Liver (tissue), 3 donors: ENCODE data around the gene WFS1.

Experiments used
- CTCF ChIP-seq: fragments of 150-350 bp; IDR thresholded peaks from 2 replicates; pipeline ENCODE4 v1.5.1; 2017; ENCODE audit warnings: improper control_type of control experiment, low read depth, low read length; ENCODE audit not compliant: missing input control
- FOXA2 ChIP-seq: IDR thresholded peaks from 2 replicates; pipeline ENCODE4 v1.6.1; 2016; ENCODE audit warnings: antibody characterized with exemption
- JUND ChIP-seq, 2 donors: IDR thresholded peaks; 2 replicates each; pipeline ENCODE4 v1.6.1; 2016; ENCODE audit warnings: antibody characterized with exemption in 2 of 2
- RAD21 ChIP-seq, 2 donors: IDR thresholded peaks; 2 replicates each; pipeline ENCODE4 v1.6.1; 2016; ENCODE audit warnings: antibody characterized with exemption in 2 of 2, mild to moderate bottlenecking in 2 of 2
- SP1 ChIP-seq: IDR thresholded peaks from 2 replicates; pipeline ENCODE4 v1.6.1; 2018; ENCODE audit warnings: antibody characterized with exemption, mild to moderate bottlenecking
- TAF1 ChIP-seq: conservative IDR thresholded peaks from 2 replicates; pipeline ENCODE4 v1.6.1; 2016; ENCODE audit warnings: antibody characterized with exemption, mild to moderate bottlenecking
- YY1 ChIP-seq: IDR thresholded peaks from 2 replicates; pipeline ENCODE4 v1.6.1; 2016; ENCODE audit warnings: antibody characterized with exemption, mild to moderate bottlenecking
- TF ChIP-seq, protein P1 (sequence below): IDR thresholded peaks from 2 replicates; pipeline ENCODE4 v1.6.1; 2016; ENCODE audit warnings: antibody characterized with exemption, mild to moderate bottlenecking
- donor health status: healthy.
- donor health status: healthy.

- TF ChIP-seq CTCF (no peak), JUND (IDR thresholded peaks at IDR 0.05) (no peak), YY1 (no peak), FOXA2 (no peak), TAF1 (no peak), SP1 (no peak), RAD21 (IDR thresholded peaks at IDR 0.05) (no peak)
- TF ChIP-seq, protein P1, sequence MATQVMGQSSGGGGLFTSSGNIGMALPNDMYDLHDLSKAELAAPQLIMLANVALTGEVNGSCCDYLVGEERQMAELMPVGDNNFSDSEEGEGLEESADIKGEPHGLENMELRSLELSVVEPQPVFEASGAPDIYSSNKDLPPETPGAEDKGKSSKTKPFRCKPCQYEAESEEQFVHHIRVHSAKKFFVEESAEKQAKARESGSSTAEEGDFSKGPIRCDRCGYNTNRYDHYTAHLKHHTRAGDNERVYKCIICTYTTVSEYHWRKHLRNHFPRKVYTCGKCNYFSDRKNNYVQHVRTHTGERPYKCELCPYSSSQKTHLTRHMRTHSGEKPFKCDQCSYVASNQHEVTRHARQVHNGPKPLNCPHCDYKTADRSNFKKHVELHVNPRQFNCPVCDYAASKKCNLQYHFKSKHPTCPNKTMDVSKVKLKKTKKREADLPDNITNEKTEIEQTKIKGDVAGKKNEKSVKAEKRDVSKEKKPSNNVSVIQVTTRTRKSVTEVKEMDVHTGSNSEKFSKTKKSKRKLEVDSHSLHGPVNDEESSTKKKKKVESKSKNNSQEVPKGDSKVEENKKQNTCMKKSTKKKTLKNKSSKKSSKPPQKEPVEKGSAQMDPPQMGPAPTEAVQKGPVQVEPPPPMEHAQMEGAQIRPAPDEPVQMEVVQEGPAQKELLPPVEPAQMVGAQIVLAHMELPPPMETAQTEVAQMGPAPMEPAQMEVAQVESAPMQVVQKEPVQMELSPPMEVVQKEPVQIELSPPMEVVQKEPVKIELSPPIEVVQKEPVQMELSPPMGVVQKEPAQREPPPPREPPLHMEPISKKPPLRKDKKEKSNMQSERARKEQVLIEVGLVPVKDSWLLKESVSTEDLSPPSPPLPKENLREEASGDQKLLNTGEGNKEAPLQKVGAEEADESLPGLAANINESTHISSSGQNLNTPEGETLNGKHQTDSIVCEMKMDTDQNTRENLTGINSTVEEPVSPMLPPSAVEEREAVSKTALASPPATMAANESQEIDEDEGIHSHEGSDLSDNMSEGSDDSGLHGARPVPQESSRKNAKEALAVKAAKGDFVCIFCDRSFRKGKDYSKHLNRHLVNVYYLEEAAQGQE, result no peak
Observed at GRCh38 chr4:6338175-6338950, 68.7 kb downstream of the WFS1 start.
